OCI-LY3 (cell line): Measurements from ENCODE around the gene RXFP3.

Experiments
- H2AFZ ChIP-seq: fragments of 200-600, 300-600 bp; shearing (Covaris generic); 2 replicates; pipeline ENCODE4 v1.6.0; 2014; ENCODE audit warnings: antibody characterized with exemption, low read depth, low read length
- H3K27ac ChIP-seq: fragments of 200-600, 300-600 bp; sonication (generic); 2 replicates; pipeline ENCODE4 v1.5.1; 2014; ENCODE audit warnings: mild to moderate bottlenecking, low read length, moderate library complexity, mixed read lengths
- H3K27me3 ChIP-seq: fragments of 200-600, 300-600 bp; sonication (generic); 2 replicates; pipeline ENCODE4 v1.6.1; 2014; ENCODE audit warnings: low read depth, low read length, mixed read lengths
- H3K36me3 ChIP-seq: fragments of 200-600, 300-600 bp; sonication (generic); replicated peaks from 2 replicates; pipeline ENCODE3; 2014; ENCODE audit warnings: low read depth, low read length, mixed read lengths
- H3K4me1 ChIP-seq: fragments of 300-600, 200-600 bp; sonication (generic); 2 replicates; pipeline ENCODE4 v1.6.1; 2014; ENCODE audit warnings: low read length, mixed read lengths
- H3K4me2 ChIP-seq: fragments of 200-600, 300-600 bp; sonication (generic); 2 replicates; pipeline ENCODE4 v1.6.1; 2014; ENCODE audit warnings: low read length, mixed read lengths
- H3K4me3 ChIP-seq: fragments of 300-600, 200-600 bp; sonication (generic); 2 replicates; pipeline ENCODE4 v1.5.1; 2014; ENCODE audit warnings: antibody characterized with exemption, mild to moderate bottlenecking, low read length, moderate library complexity
- H3K79me2 ChIP-seq: fragments of 300-600, 200-600 bp; shearing (Covaris generic); 2 replicates; pipeline ENCODE4 v1.6.1; 2014; ENCODE audit warnings: mild to moderate bottlenecking, low read length, mixed read lengths
- H3K9ac ChIP-seq: fragments of 300-600, 200-600 bp; shearing (Covaris generic); 2 replicates; pipeline ENCODE4 v1.6.0; 2014; ENCODE audit warnings: mild to moderate bottlenecking, low read length, moderate library complexity
- H3K9me3 ChIP-seq: fragments of 200-600, 300-600 bp; shearing (Covaris generic); 2 replicates; pipeline ENCODE4 v1.6.1; 2014; ENCODE audit warnings: low read length, mixed read lengths; ENCODE audit not compliant: insufficient read depth
- H4K20me1 ChIP-seq: fragments of 200-600, 300-600 bp; sonication (generic); 2 replicates; pipeline ENCODE4 v1.6.1; 2016; ENCODE audit warnings: low read length, mixed read lengths; ENCODE audit not compliant: insufficient read depth
- EZH2phosphoT487 ChIP-seq: fragments of 200-600 bp; shearing (Covaris generic); IDR thresholded peaks from 2 replicates; pipeline ENCODE4 v1.6.1; 2018; ENCODE audit warnings: antibody characterized with exemption, mixed run types, low read depth
- TF ChIP-seq, protein P1 (sequence below): fragments of 200-600, 300-600 bp; sonication (generic); IDR thresholded peaks from 2 replicates; pipeline ENCODE4 v1.5.1; 2014; ENCODE audit warnings: antibody characterized with exemption, low read length, low read depth

The RXFP3 gene

DNA sequence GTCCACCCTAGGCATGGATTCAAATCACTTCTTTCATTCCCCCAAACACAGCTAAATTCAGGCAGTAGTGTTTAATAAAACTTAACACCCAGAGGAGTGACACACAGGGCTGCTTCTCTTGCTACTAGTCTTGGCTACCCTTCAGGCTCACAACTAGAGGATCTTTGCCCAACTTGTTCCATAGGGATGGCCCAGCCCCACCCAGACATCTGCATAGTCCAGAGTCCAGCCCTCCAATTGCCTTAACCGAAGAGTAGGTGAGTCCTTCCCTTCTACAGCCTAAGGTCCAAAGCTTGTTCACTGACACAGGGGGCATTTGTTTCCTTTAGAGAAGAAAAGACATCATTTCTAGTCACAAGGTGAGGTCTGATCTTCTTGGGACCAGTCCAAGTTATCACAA, 15.2 kb upstream of the RXFP3 start:
- H3K27ac ChIP-seq, result no peak overlapping the region
- H3K4me3 ChIP-seq, result no peak overlapping the region
- no peaks in the 10 kb centered on the region for H3K79me2 ChIP-seq
- TF ChIP-seq, protein P1, sequence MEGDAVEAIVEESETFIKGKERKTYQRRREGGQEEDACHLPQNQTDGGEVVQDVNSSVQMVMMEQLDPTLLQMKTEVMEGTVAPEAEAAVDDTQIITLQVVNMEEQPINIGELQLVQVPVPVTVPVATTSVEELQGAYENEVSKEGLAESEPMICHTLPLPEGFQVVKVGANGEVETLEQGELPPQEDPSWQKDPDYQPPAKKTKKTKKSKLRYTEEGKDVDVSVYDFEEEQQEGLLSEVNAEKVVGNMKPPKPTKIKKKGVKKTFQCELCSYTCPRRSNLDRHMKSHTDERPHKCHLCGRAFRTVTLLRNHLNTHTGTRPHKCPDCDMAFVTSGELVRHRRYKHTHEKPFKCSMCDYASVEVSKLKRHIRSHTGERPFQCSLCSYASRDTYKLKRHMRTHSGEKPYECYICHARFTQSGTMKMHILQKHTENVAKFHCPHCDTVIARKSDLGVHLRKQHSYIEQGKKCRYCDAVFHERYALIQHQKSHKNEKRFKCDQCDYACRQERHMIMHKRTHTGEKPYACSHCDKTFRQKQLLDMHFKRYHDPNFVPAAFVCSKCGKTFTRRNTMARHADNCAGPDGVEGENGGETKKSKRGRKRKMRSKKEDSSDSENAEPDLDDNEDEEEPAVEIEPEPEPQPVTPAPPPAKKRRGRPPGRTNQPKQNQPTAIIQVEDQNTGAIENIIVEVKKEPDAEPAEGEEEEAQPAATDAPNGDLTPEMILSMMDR, result no peak
- no peak for TF ChIP-seq EZH2phosphoT487
- H2AFZ ChIP-seq, result no peak overlapping the region
- peaks cover 14% of the 10 kb centered on the region for H3K4me1 ChIP-seq
- 0 out of 2 replicates have a peak, but pooled peaks cover 4% of the 10 kb centered on the region for H3K9me3 ChIP-seq
- no peaks in the 10 kb centered on the region for H4K20me1 ChIP-seq
- H3K4me2 ChIP-seq, result no peak overlapping the region
- no peaks in the 10 kb centered on the region for H3K36me3 ChIP-seq
- H3K27me3 ChIP-seq, result no peaks in the 10 kb centered on the region
- no peak overlapping the region for H3K9ac ChIP-seq

DNA sequence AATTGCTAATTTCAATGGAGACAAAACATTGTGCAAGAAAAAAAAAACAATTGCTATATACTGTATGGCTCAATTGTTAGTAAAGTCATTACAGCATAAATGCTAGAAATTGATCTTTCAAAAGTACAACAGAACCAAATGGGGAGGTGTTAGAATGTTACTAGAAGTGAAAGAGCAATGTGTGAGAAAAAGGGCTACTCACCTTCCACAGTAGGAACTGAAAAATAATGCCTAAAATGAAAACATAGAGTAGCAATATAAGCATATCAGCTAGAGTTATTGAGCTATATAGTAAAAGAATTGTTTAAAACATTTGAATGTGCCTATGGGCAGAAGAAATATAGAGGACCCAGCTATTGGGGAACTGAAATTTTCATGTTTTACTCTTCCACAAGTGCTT, 10.9 kb upstream of the RXFP3 start:
- Histone ChIP-seq H2AFZ (no peak overlapping the region), H3K79me2 (no peaks in the 10 kb centered on the region), H3K4me3 (no peak overlapping the region), H4K20me1 (no peaks in the 10 kb centered on the region), H3K4me2 (peak overlapping the region; percentile 11), H3K4me1 (peaks cover 36% of the 10 kb centered on the region), H3K27me3 (no peaks in the 10 kb centered on the region), H3K9ac (no peak overlapping the region), H3K9me3 (no peaks in the 10 kb centered on the region), H3K27ac (no peak overlapping the region), H3K36me3 (no peaks in the 10 kb centered on the region)
- TF ChIP-seq EZH2phosphoT487, result no peak
- TF ChIP-seq, protein P1, result no peak

DNA sequence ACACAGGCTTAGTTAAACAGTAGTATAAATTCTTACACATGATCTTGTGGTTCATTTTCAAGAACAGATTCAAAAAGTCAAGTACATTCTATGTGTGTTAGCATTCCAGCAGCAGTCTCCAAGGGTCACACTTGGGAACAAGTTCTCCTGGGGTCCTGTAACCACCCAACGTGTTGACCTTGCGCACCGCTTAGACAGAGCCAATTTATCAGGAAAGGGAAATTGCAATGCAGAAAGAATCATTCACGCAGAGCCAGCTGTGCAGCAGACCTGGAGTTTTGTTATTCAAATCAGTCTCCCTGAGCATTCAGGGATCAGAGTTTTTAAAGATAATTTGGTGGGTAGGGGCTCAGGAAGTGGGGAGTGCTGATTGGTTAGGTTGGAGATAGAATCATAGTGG, 8.5 kb upstream of the RXFP3 start:
- no peak overlapping the region for H3K4me3 ChIP-seq
- TF ChIP-seq, protein P1, result no peak
- TF ChIP-seq EZH2phosphoT487, result no peak
- no peaks in the 10 kb centered on the region for H3K79me2 ChIP-seq
- no peaks in the 10 kb centered on the region for H3K36me3 ChIP-seq
- H3K27ac ChIP-seq, result no peak overlapping the region
- H3K4me2 ChIP-seq, result peak overlapping the region; percentile 24; the same call in 1 of the 2 replicates
- no peaks in the 10 kb centered on the region for H4K20me1 ChIP-seq
- H3K4me1 ChIP-seq, result peaks cover 40% of the 10 kb centered on the region
- H3K9me3 ChIP-seq, result no peaks in the 10 kb centered on the region
- no peaks in the 10 kb centered on the region for H3K27me3 ChIP-seq
- no peak overlapping the region for H2AFZ ChIP-seq
- H3K9ac ChIP-seq, result no peak overlapping the region

GRCh38 chr5:33928283-33928682, 7.9 kb upstream of the RXFP3 start:
- Histone ChIP-seq H3K27me3 (no peaks in the 10 kb centered on the region), H3K79me2 (no peaks in the 10 kb centered on the region), H3K4me1 (peaks cover 46% of the 10 kb centered on the region), H3K27ac (no peak overlapping the region; the same call in 1 of the 2 replicates), H4K20me1 (no peaks in the 10 kb centered on the region), H3K9ac (peak overlapping the region; percentile 7; the same call in 1 of the 2 replicates), H2AFZ (no peak overlapping the region; the same call in 1 of the 2 replicates), H3K4me2 (peak overlapping the region; percentile 24; the same call in 1 of the 2 replicates), H3K4me3 (no peak overlapping the region), H3K9me3 (no peaks in the 10 kb centered on the region), H3K36me3 (no peaks in the 10 kb centered on the region)
- no peak for TF ChIP-seq EZH2phosphoT487
- TF ChIP-seq, protein P1, result no peak
